GM23338 (cell line): Measurements from ENCODE around the gene NKAIN2.

Experiments
- CREB1 ChIP-seq: fragments of 250-450 bp; sonication (Bioruptor Pico); IDR thresholded peaks from 2 replicates; pipeline ENCODE4 v1.5.0; 2020; ENCODE audit warnings: low read depth, mild to moderate bottlenecking, moderate library complexity
- CTCF ChIP-seq, 2 experiments: fragments of 200-600 bp in 1 of 2; sonication (generic) in 1 of 2; conservative IDR thresholded peaks; 2 replicates each; pipeline versions ENCODE4 v1.5.1 to v1.6.1; 2016 to 2017; ENCODE audit warnings: antibody characterized with exemption in 2 of 2, low read depth in 2 of 2, mild to moderate bottlenecking in 2 of 2, moderate library complexity in 1 of 2
- EZH2 ChIP-seq: fragments of 200-600 bp; sonication (generic); IDR thresholded peaks from one replicate; pipeline ENCODE4 v1.8.0; 2017; ENCODE audit warnings: antibody characterized with exemption, mild to moderate bottlenecking, low read depth; ENCODE audit not compliant: unreplicated experiment
- POLR2AphosphoS5 ChIP-seq: IDR thresholded peaks from 2 replicates; pipeline ENCODE4 v1.6.1; 2016; ENCODE audit warnings: antibody characterized with exemption, low read depth
- REST ChIP-seq: IDR thresholded peaks from one replicate; pipeline ENCODE4 v1.6.1; 2018; ENCODE audit warnings: antibody characterized with exemption; ENCODE audit not compliant: unreplicated experiment
- ZNF331 ChIP-seq: fragments of 250-450 bp; sonication (Bioruptor Pico); IDR thresholded peaks from 2 replicates; pipeline ENCODE4 v1.5.0; 2020; ENCODE audit warnings: low read depth, mild to moderate bottlenecking, moderate library complexity
- ZNF462 ChIP-seq: fragments of 250-450 bp; sonication (Bioruptor Pico); IDR thresholded peaks from 2 replicates; pipeline ENCODE4 v1.5.0; 2020; ENCODE audit warnings: mild to moderate bottlenecking, moderate library complexity

- TF ChIP-seq CTCF (conservative IDR thresholded peaks at IDR 0.05; ENCODE audit: low read depth in 2 of 2) (no peak), POLR2AphosphoS5 (no peak), ZNF331 (CRISPR knock-in tag) (no peak), EZH2 (no peak), ZNF462 (CRISPR knock-in tag) (no peak), REST (no peak), CREB1 (CRISPR knock-in tag) (no peak)
These were observed 920.0 kb downstream of the NKAIN2 start for GRCh38 chr6:124723671-124724070.
